OCI-LY7 (cell line): ENCODE results near the gene GRK3. TPM values are rescaled to one million over a fixed set of nuclear protein-coding genes. Genes with fewer than 3 reads are reported as not detected.
"Not testable (repeated sequence)": the region's sequence is repeated elsewhere in the genome, so short reads cannot be mapped to it uniquely, and the experiment has no call there.

ENCODE experiments used
- BruUV-seq: library from RNA; stranded (reverse); fragments of 400-500 nt; replicated peaks from 2 replicates; lab custom pipeline; 2021; lab: Mats Ljungman, UMichigan
- CTCF ChIA-PET: fragments of 300-600 bp; sonication (Branson Sonifier 250); formaldehyde crosslinking; loops from one replicate; lab custom pipeline; 2022; ENCODE audit warnings: antibody characterized with exemption; ENCODE audit not compliant: unreplicated experiment; lab: Charles Lee
- POLR2A ChIA-PET: fragments of 300-600 bp; sonication (Branson Sonifier 250); formaldehyde crosslinking; loops from one replicate; lab custom pipeline; 2022; ENCODE audit warnings: antibody characterized with exemption; lab: Charles Lee
- DNase-seq: peaks from one replicate; pipeline ENCODE4 v3.0.0-alpha.2; 2015; ENCODE audit warnings: low spot score
- H2AFZ ChIP-seq: fragments of 200-600 bp; sonication (generic), shearing (Covaris generic); 2 replicates; pipeline ENCODE4 v1.6.1; 2014; ENCODE audit warnings: mild to moderate bottlenecking, antibody characterized with exemption, low read length, moderate library complexity
- H3K27ac ChIP-seq: fragments of 200-600 bp; sonication (generic); 2 replicates; pipeline ENCODE4 v1.5.1; 2014; ENCODE audit warnings: mixed run types, low read depth, mild to moderate bottlenecking, moderate library complexity, low read length, inconsistent platforms; ENCODE audit not compliant: poor library complexity, severe bottlenecking
- H3K36me3 ChIP-seq: fragments of 200-600 bp; sonication (generic); 2 replicates; pipeline ENCODE4 v1.6.1; 2014; ENCODE audit warnings: mild to moderate bottlenecking, antibody characterized with exemption, low read length, moderate library complexity, mixed read lengths; ENCODE audit not compliant: insufficient read depth
- H3K4me1 ChIP-seq: fragments of 200-600 bp; sonication (generic); 2 replicates; pipeline ENCODE4 v1.5.1; 2014; ENCODE audit warnings: mild to moderate bottlenecking, low read length; ENCODE audit not compliant: insufficient read depth, poor library complexity, severe bottlenecking
- H3K4me2 ChIP-seq: fragments of 200-600 bp; sonication (generic); 2 replicates; pipeline ENCODE4 v1.6.1; 2014; ENCODE audit warnings: mild to moderate bottlenecking, low read length
- H3K4me3 ChIP-seq: fragments of 200-600 bp; sonication (generic); 2 replicates; pipeline ENCODE4 v1.5.1; 2014; ENCODE audit warnings: mild to moderate bottlenecking, low read depth, low read length; ENCODE audit not compliant: poor library complexity, severe bottlenecking
- H3K79me2 ChIP-seq: fragments of 200-600 bp; sonication (generic); 2 replicates; pipeline ENCODE4 v1.6.1; 2016; ENCODE audit warnings: low read depth, mild to moderate bottlenecking, low read length, moderate library complexity, mixed read lengths; ENCODE audit not compliant: insufficient read depth
- H3K9me2 ChIP-seq: fragments of 200-600 bp; sonication (generic); 2 replicates; pipeline ENCODE4 v1.6.1; 2016; ENCODE audit warnings: mild to moderate bottlenecking, low read length, mixed read lengths; ENCODE audit not compliant: insufficient read depth
- H3K9me3 ChIP-seq: fragments of 200-600 bp; sonication (generic); 2 replicates; pipeline ENCODE4 v1.6.1; 2014; ENCODE audit warnings: mild to moderate bottlenecking, mixed run types, low read length, mixed read lengths
- H4K20me1 ChIP-seq: fragments of 200-600 bp; sonication (generic); 2 replicates; pipeline ENCODE4 v1.6.1; 2014; ENCODE audit warnings: mild to moderate bottlenecking, antibody characterized with exemption, low read length, moderate library complexity, mixed read lengths; ENCODE audit not compliant: insufficient read depth
- CTCF ChIP-seq: fragments of 200-600 bp; sonication (generic); conservative IDR thresholded peaks from 2 replicates; pipeline ENCODE4 v1.5.1; 2014; ENCODE audit warnings: mild to moderate bottlenecking, antibody characterized with exemption, low read length, moderate library complexity, mixed read lengths
- EZH2phosphoT487 ChIP-seq: fragments of 200-600 bp; sonication (generic); IDR thresholded peaks from 2 replicates; pipeline ENCODE4 v1.6.1; 2018; ENCODE audit warnings: low read depth, borderline replicate concordance, mild to moderate bottlenecking, mixed run types, antibody characterized with exemption, low read length, moderate library complexity, mixed read lengths
- intact Hi-C: fragments of 100-400 bp; cut with micrococcal nuclease; formaldehyde crosslinking; loops from one replicate; pipeline ENCODE4 v1.10.0; 2022; ENCODE audit not compliant: unreplicated experiment
- total RNA-seq, 2 experiments: library from RNA; depleted of rRNA in 1 of 2; stranded (reverse); fragments of >200 nt in 1 of 2; shearing (Covaris generic) in 1 of 2; gene quantifications; 2 replicates each; pipeline ENCODE4 v1.2.3, GENCODE V29; 2014 to 2022

Gene GRK3
- total RNA-seq, 2 experiments from 2014 or later, result 14.2 to 39.3 TPM

GRCh38 chr22:25624476-25624875 is 60.0 kb downstream of the GRK3 start:
- no peaks in the 10 kb centered on the region; the same call in none of the 2 replicates for H3K36me3 ChIP-seq
- H3K9me2 ChIP-seq, result no peaks in the 10 kb centered on the region
- peaks cover 46% of the 10 kb centered on the region for H3K4me1 ChIP-seq
- ChIA-PET POLR2A (interaction anchor here (0.6 kb wide), 2 partner anchors 22 to 206 kb away, joined by 3 to 4 read pairs; no protein-coding TSS in a partner anchor), CTCF (no interaction called here)
- no peak overlapping the region for H3K4me2 ChIP-seq
- peak overlapping the region; percentile 71 for H3K27ac ChIP-seq
- no peak overlapping the region for H2AFZ ChIP-seq
- TF ChIP-seq EZH2phosphoT487 (no peak), CTCF (no peak)
- H3K9me3 ChIP-seq, result no peaks in the 10 kb centered on the region
- BruUV-seq, result no TSS peak
- DNase-seq, result no peak
- intact Hi-C loops, result no loop called here
- no peak overlapping the region for H3K4me3 ChIP-seq
- H3K79me2 ChIP-seq, result peaks cover 7% of the 10 kb centered on the region; the same call in 1 of the 2 replicates
- H4K20me1 ChIP-seq, result no peaks in the 10 kb centered on the region

GRCh38 chr22:25625747-25626623 is 61.5 kb downstream of the GRK3 start:
- H3K79me2 ChIP-seq, H3K36me3 ChIP-seq, H4K20me1 ChIP-seq, BruUV-seq, POLR2A ChIA-PET, H3K9me3 ChIP-seq, H3K9me2 ChIP-seq, CTCF ChIA-PET: not testable (repeated sequence)
- H3K4me3 ChIP-seq, result peak overlapping the region; percentile 34
- H3K4me1 ChIP-seq, result peaks cover 46% of the 10 kb centered on the region
- intact Hi-C loops, result loop anchor here (5.0 kb wide), 1 partner anchor 59 kb away; no protein-coding TSS in a partner anchor
- peak overlapping the region; percentile 57 for H3K4me2 ChIP-seq
- peak overlapping the region; percentile 71 for H3K27ac ChIP-seq
- DNase-seq, result peak; percentile 36
- peak overlapping the region; percentile 30; the same call in 1 of the 2 replicates for H2AFZ ChIP-seq

GRCh38 chr22:25626624-25626990 is 62.1 kb downstream of the GRK3 start:
- POLR2A ChIA-PET, result no interaction called here
- intact Hi-C loops, result loop anchor here (5.0 kb wide), 1 partner anchor 59 kb away; no protein-coding TSS in a partner anchor
- TF ChIP-seq EZH2phosphoT487 (no peak), CTCF (peak; percentile 27; the same call in 1 of the 2 replicates)
- Histone ChIP-seq H3K79me2 (peaks cover 7% of the 10 kb centered on the region; the same call in 1 of the 2 replicates), H3K4me2 (peak overlapping the region; percentile 57), H2AFZ (peak overlapping the region; percentile 30; the same call in 1 of the 2 replicates), H3K9me3 (no peaks in the 10 kb centered on the region), H3K36me3 (no peaks in the 10 kb centered on the region; the same call in none of the 2 replicates), H3K9me2 (no peaks in the 10 kb centered on the region), H4K20me1 (no peaks in the 10 kb centered on the region), H3K27ac (peak overlapping the region; percentile 71), H3K4me1 (peaks cover 46% of the 10 kb centered on the region), H3K4me3 (peak overlapping the region; percentile 10)
- no TSS peak for BruUV-seq
- CTCF ChIA-PET, result no interaction called here
- peak; percentile 31 for DNase-seq
